Heart right ventricle (tissue), 16 donors: Measurements from ENCODE around the gene PEX6. TPM values are rescaled to one million over a fixed set of nuclear protein-coding genes. Genes with fewer than 3 reads are reported as not detected.
"Not testable (repeated sequence)": the region's sequence is repeated elsewhere in the genome, so short reads cannot be mapped to it uniquely, and the experiment has no call there.

Experiments used
- ATAC-seq, 8 donors: fragments of 200-7000 bp; cut with Tn5 transposase; one replicate each; pipeline ENCODE4 v1.9.1; 2020; ENCODE audit warnings: mild to moderate bottlenecking in 8 of 8, moderate library complexity in 8 of 8, moderate number of reproducible peaks in 1 of 8
- DNase-seq, 2 donors: peaks; one replicate each; pipeline ENCODE4 v3.0.0-alpha.2; 2020
- H3K27ac ChIP-seq, 10 donors: fragments of 200-600 bp; sonication (generic) in 2 of 10; one replicate each; pipeline versions ENCODE4 v1.5.0 to v1.8.0; 2020 to 2022; ENCODE audit warnings: mild to moderate bottlenecking in 3 of 10
- H3K27me3 ChIP-seq, 7 donors: fragments of 200-600 bp; one replicate each; pipeline ENCODE4 v1.8.0; 2021 to 2022; ENCODE audit warnings: mild to moderate bottlenecking in 2 of 7
- H3K36me3 ChIP-seq, 9 donors: fragments of 200-600 bp; sonication (generic) in 1 of 9; one replicate each; pipeline versions ENCODE4 v1.5.0 to v1.8.0; 2020 to 2022; ENCODE audit warnings: mild to moderate bottlenecking in 2 of 9
- H3K4me1 ChIP-seq, 9 donors: fragments of 200-600 bp; sonication (generic) in 1 of 9; one replicate each; pipeline versions ENCODE4 v1.5.0 to v1.8.0; 2020 to 2022; ENCODE audit warnings: mild to moderate bottlenecking in 4 of 9
- H3K4me3 ChIP-seq, 10 donors: fragments of 200-600 bp; sonication (generic) in 2 of 10; one replicate each; pipeline versions ENCODE4 v1.5.0 to v1.8.0; 2020 to 2022; ENCODE audit warnings: mild to moderate bottlenecking in 7 of 10, moderate library complexity in 2 of 10
- H3K9me3 ChIP-seq, 11 donors: fragments of 200-600 bp in 10 of 11; sonication (generic) in 2 of 11; one replicate each; pipeline versions ENCODE4 v1.5.0 to v1.8.0; 2013 to 2022; ENCODE audit warnings: mild to moderate bottlenecking in 2 of 11, control low read depth in 1 of 11, moderate library complexity in 1 of 11
- WGBS, 2 donors: extraction: QIAGEN DNeasy Blood & Tissue Kit; methylation state at CpG; one replicate each; pipeline ENCODE4 v1.1.7; 2013; ENCODE audit warnings: inconsistent platforms in 1 of 2; 5-methylcytosine and 5-hydroxymethylcytosine counted together
- intact Hi-C, 10 donors: fragments of 100-400 bp; cut with DNase I; formaldehyde crosslinking; loops; one replicate each; pipeline versions ENCODE4 v1.11.1 to v1.14.2; 2022
- polyA plus RNA-seq, 2 donors: library from polyadenylated mRNA; stranded (reverse); fragments of 200-250 nt; gene quantifications; one replicate each; pipeline ENCODE4 v1.2.3, GENCODE V29; 2013
- total RNA-seq, 10 donors: library from RNA; stranded (reverse); fragmentation: NEBNext Ultra II Directional in 3 of 10; extraction: Animal tissue kit (Norgen Biotek cat#: 25700) in 3 of 10; gene quantifications; one replicate each; pipeline versions ENCODE4 v1.2.1 to v1.2.4, GENCODE V29; 2021 to 2023
- TF ChIP-seq, protein P1 (sequence below), 9 donors: fragments of 200-600 bp; sonication (generic) in 2 of 9; IDR thresholded peaks; one replicate each; pipeline versions ENCODE4 v1.5.0 to v1.8.0; 2021 to 2022; ENCODE audit warnings: antibody characterized with exemption in 9 of 9, mild to moderate bottlenecking in 5 of 9, moderate library complexity in 1 of 9
- donor health status: Arrhythmogenic right ventricular cardiomyopathy.
- donor health status: ischemic (EF 13 %, LVEDD 7.1; RV severe dilation, severe dysfunction).
- donor health status: healthy with polysubstance abuse.
- donor health status: DM: no; HTN: yes; CAD: no.
- donor health status: DM: no; HTN: no; CAD: no.
- donor health status: ischemic (EF 25% LVEDD 6.9; RV normal size, moderate dysfunction).
- donor health status: ischemic (EF 25% LVEDD 5.7; RV mildly dilated, moderate dysfunction).
- donor health status: healthy.
- donor health status: DM: yes; HTN: yes; CAD: no.
- donor health status: Ischemic cardiomyopathy.
- donor health status: ischemic (EF 35%, LVEDD 5.7; RV mildly dilated, moderate dysfunction).
- donor health status: nonischemic (EF 11% LVEDD 7.7; RV severe dilation, severe dysfunction).
- donor health status: DM: yes; HTN: yes; CAD: no.
- donor health status: PGD.
- donor health status: ischemic (EF 29% LVEDD 5.4; RV normal size, mild dysfunction).
- donor health status: nonischemic (EF 23%, LVEDD 6.1; RV moderate dilation, normal function).

Gene PEX6
- total and polyA plus RNA-seq, 12 donors, result 9.1 to 32.6 (median 16.6) TPM

DNA sequence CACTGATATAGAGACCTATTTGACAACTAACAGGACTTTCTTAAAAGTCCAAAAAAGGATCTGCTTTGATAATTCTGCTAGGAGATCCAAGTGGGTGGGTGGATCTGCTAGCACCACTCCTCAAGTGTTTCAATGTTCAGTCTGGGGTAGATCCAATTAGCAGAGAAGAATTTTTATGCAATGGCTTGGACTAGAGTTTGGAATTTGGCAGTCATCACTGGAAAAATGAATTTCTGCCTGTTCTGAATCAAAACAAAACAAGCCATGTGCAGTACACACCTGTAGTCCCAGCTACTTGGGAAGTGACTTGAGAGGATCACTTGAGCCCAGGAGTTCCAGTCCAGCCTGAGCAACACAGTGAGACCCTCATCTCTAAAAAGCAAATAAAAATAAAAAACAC lies 31.0 kb downstream of the PEX6 start:
- Histone ChIP-seq H3K27ac (no peak overlapping the region), H3K36me3 (peaks cover 0 to 32% (median 0%) of the 10 kb centered on the region in 9 donors), H3K9me3 (no peaks in the 10 kb centered on the region), H3K27me3 (no peaks in the 10 kb centered on the region), H3K4me3 (no peak overlapping the region), H3K4me1 (no peaks in the 10 kb centered on the region)
- DNase-seq (no peak), ATAC-seq (peak in 1 of 8 donors; percentile 55)
- intact Hi-C loops, result no loop called here
- TF ChIP-seq, protein P1, sequence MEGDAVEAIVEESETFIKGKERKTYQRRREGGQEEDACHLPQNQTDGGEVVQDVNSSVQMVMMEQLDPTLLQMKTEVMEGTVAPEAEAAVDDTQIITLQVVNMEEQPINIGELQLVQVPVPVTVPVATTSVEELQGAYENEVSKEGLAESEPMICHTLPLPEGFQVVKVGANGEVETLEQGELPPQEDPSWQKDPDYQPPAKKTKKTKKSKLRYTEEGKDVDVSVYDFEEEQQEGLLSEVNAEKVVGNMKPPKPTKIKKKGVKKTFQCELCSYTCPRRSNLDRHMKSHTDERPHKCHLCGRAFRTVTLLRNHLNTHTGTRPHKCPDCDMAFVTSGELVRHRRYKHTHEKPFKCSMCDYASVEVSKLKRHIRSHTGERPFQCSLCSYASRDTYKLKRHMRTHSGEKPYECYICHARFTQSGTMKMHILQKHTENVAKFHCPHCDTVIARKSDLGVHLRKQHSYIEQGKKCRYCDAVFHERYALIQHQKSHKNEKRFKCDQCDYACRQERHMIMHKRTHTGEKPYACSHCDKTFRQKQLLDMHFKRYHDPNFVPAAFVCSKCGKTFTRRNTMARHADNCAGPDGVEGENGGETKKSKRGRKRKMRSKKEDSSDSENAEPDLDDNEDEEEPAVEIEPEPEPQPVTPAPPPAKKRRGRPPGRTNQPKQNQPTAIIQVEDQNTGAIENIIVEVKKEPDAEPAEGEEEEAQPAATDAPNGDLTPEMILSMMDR (IDR thresholded peaks at IDR 0.05), result no peak

DNA sequence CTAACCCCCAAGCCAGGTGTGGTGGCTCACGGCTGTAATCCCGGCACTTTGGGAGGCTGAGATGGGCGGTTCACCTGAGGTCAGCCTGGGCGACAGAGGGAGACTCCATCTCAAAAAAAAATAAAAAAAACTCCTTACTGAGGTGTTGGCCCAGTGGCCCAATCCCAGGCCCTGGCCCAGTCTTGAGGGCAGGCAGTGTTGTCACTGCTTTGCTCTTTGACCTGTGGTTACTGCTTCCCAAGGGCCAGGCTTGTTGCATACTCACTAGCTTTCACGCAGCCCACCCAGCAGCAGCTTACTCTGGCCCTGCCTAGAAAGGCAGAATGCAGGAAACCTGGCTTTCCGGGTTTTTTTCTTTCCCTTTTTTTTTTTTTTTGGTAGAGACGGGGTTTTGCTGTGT lies 36.5 kb downstream of the PEX6 start:
- Histone ChIP-seq H3K27me3 (no peaks in the 10 kb centered on the region), H3K36me3 (peaks cover 0 to 82% (median 18%) of the 10 kb centered on the region in 9 donors), H3K4me1 (no peaks in the 10 kb centered on the region), H3K27ac (no peak overlapping the region), H3K4me3 (no peak overlapping the region), H3K9me3 (no peaks in the 10 kb centered on the region)
- WGBS, 2 donors, result 83 to 85% methylated on average over 7 of the region's 7 CpGs
- TF ChIP-seq, protein P1 (IDR thresholded peaks at IDR 0.05), result no peak
- DNase-seq (no peak), ATAC-seq (no peak)
- intact Hi-C loops, result no loop called here

DNA sequence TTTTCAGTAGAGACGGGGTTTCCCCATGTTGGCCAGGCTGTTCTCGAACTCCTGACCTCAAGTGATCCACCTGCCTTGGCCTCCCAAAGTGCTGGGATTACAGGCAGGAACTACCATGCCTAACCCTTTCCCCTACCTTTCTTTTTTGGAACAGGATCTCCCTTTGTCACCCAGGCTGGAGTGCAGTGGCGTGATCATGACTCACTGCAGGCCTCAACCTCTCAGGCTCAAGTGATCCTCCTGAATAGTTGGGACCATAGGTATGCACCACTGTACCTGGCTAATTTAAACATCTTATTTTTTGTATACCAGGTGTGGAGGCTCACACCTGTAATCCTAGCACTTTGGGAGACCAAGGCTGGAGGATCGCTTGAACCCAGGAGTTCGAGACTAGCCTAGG lies 37.6 kb downstream of the PEX6 start:
- ATAC-seq, H3K9me3 ChIP-seq, DNase-seq, H3K27ac ChIP-seq, H3K4me3 ChIP-seq, intact Hi-C loops, H3K4me1 ChIP-seq, H3K27me3 ChIP-seq: not testable (repeated sequence)
- WGBS, 2 donors, result 97 to 98% methylated on average over 5 of the region's 5 CpGs
- H3K36me3 ChIP-seq, result peaks cover 0 to 93% (median 18%) of the 10 kb centered on the region in 9 donors

DNA sequence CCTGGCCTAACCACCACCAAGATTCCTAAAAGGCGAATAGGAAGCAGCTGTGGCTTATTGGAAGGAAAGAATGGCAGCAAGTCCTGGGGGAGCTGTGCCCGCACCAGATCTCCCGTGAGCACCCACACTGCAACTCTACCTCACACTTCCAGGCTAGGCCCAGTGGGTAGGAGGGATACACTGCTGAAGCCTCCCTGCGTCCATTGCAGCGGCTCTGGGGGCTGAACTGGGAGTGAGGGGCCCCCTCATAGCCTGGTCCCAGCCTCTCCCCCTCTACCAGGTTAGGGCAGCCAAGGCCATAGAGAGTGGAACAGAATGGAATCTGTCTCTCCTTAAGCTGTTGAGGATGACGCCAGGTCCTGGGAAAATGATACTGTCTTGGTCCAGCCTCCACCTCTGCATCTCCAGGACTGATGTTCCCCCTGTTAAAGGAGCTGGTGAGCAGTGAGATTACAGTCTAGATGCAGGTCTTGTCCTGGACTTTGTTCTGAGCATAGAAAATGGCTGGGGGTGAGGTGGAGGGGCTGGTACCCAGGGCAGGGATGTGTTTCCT lies 38.4 kb downstream of the PEX6 start:
- no peak for DNase-seq
- no peaks in the 10 kb centered on the region for H3K4me1 ChIP-seq
- H3K36me3 ChIP-seq, result peaks cover 0 to 100% (median 24%) of the 10 kb centered on the region in 9 donors
- peak in 1 of 8 donors; percentile 23 for ATAC-seq
- no peak overlapping the region for H3K4me3 ChIP-seq
- TF ChIP-seq, protein P1 (IDR thresholded peaks at IDR 0.05), result no peak
- WGBS, 2 donors, result 96 to 99% methylated on average over 6 of the region's 6 CpGs
- no peak overlapping the region for H3K27ac ChIP-seq
- no peaks in the 10 kb centered on the region for H3K27me3 ChIP-seq
- no peaks in the 10 kb centered on the region for H3K9me3 ChIP-seq
- intact Hi-C loops, result no loop called here

DNA sequence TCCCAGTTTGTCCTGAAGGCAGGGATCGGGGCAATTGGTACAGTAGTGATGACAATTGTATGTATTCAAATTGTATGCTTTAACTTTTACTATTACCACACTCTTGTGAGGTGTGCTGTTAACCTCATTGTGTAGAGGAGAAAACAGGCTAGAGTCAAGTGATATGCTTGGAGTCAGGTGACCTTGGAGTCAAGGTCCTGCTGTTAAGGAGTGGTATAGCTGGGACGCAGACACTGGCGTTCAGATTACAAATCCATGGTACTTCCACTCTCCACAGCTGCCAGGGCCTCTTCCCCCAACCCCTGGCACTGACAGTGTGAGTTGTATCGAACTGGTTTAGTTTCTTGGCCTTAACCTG lies 39.2 kb downstream of the PEX6 start:
- no peak overlapping the region for H3K4me3 ChIP-seq
- intact Hi-C loops, result no loop called here
- H3K4me1 ChIP-seq, result peaks cover 0 to 4% (median 0%) of the 10 kb centered on the region in 9 donors
- TF ChIP-seq, protein P1 (IDR thresholded peaks at IDR 0.05), result no peak
- 65 to 70% methylated on average over 4 of the region's 4 CpGs for WGBS, 2 donors
- no peak for DNase-seq
- no peak overlapping the region for H3K27ac ChIP-seq
- no peaks in the 10 kb centered on the region for H3K9me3 ChIP-seq
- peaks cover 0 to 100% (median 30%) of the 10 kb centered on the region in 9 donors for H3K36me3 ChIP-seq
- peak in 2 of 8 donors; percentile 25 to 26 for ATAC-seq
- no peaks in the 10 kb centered on the region for H3K27me3 ChIP-seq
